Liver (tissue), 3 donors: ENCODE data around the gene GM2A.

Experiments used
- CTCF ChIP-seq: fragments of 150-350 bp; IDR thresholded peaks from 2 replicates; pipeline ENCODE4 v1.5.1; 2017; ENCODE audit warnings: improper control_type of control experiment, low read depth, low read length; ENCODE audit not compliant: missing input control
- RAD21 ChIP-seq, 2 donors: IDR thresholded peaks; 2 replicates each; pipeline ENCODE4 v1.6.1; 2016; ENCODE audit warnings: antibody characterized with exemption in 2 of 2, mild to moderate bottlenecking in 2 of 2
- REST ChIP-seq: IDR thresholded peaks from 2 replicates; pipeline ENCODE4 v1.6.1; 2016; ENCODE audit warnings: antibody characterized with exemption, mild to moderate bottlenecking
- TAF1 ChIP-seq: conservative IDR thresholded peaks from 2 replicates; pipeline ENCODE4 v1.6.1; 2016; ENCODE audit warnings: antibody characterized with exemption, mild to moderate bottlenecking
- YY1 ChIP-seq: IDR thresholded peaks from 2 replicates; pipeline ENCODE4 v1.6.1; 2016; ENCODE audit warnings: antibody characterized with exemption, mild to moderate bottlenecking
- ZBTB33 ChIP-seq: IDR thresholded peaks from 2 replicates; pipeline ENCODE4 v1.6.1; 2016; ENCODE audit warnings: antibody characterized with exemption
- donor health status: healthy.
- donor health status: healthy.

GRCh38 chr5:151270599-151270998 lies 17.6 kb downstream of the GM2A start:
- TF ChIP-seq CTCF = no peak
- TF ChIP-seq REST = no peak
- no peak for TF ChIP-seq YY1
- TF ChIP-seq ZBTB33 = no peak
- no peak for TF ChIP-seq RAD21 (IDR thresholded peaks at IDR 0.05)
- TF ChIP-seq TAF1 = no peak
